ENCODE results near the gene MUC4.

GRCh38 chr3:195717852-195718476 is 93.8 kb downstream of the MUC4 start:
- TF ChIP-seq ZNF57 (CRISPR knock-in tag; IDR thresholded peaks at IDR 0.05) = no peak
- TF ChIP-seq MYC (IDR thresholded peaks at IDR 0.05; ENCODE audit: low read depth, low read length) = no peak
- no peak for TF ChIP-seq MYC (CRISPR knock-in tag; IDR thresholded peaks at IDR 0.05; ENCODE audit: borderline replicate concordance, low read depth)
- no peak for TF ChIP-seq IRF1 (CRISPR knock-in tag; IDR thresholded peaks at IDR 0.05; ENCODE audit: borderline replicate concordance)
- no peak for TF ChIP-seq ZBTB33 (CRISPR knock-in tag; IDR thresholded peaks at IDR 0.05)
- TF ChIP-seq BRCA1 (IDR thresholded peaks at IDR 0.05) = no peak
- no peak for TF ChIP-seq BRCA1 (CRISPR knock-in tag; IDR thresholded peaks at IDR 0.05)
- no peak for TF ChIP-seq ERF (CRISPR knock-in tag; IDR thresholded peaks at IDR 0.05)
- TF ChIP-seq MEF2A (IDR thresholded peaks at IDR 0.05; ENCODE audit: control insufficient read depth, low read depth, low read length) = no peak

Data from K562 (cell line).